ENCODE measurements around the gene SCAMP4. TPM values are rescaled to one million over a fixed set of nuclear protein-coding genes. Genes with fewer than 3 reads are reported as not detected.

Gene SCAMP4
- polyA plus RNA-seq, 2 of the 4 experiments (the other 2 are of a cell fraction): 7.6 to 63.0 TPM

- H3K9me3 ChIP-seq: no peaks in the 10 kb centered on the region
- ChIA-PET CTCF (no interaction called here), POLR2A (no interaction called here)
- no peak for ATAC-seq
- H3K27ac ChIP-seq: no peak overlapping the region
- H3K4me3 ChIP-seq: no peak overlapping the region
- no peak for DNase-seq (ENCODE audit: low read depth in 1 of 2, low spot score in 1 of 2)
- WGBS (ENCODE audit: missing lambda C conversion rate): 93% methylated on average over 3 of the region's 13 CpGs
- no peak for FAIRE-seq
- H3K4me2 ChIP-seq: no peak overlapping the region
- TF ChIP-seq MAFK (IDR thresholded peaks at IDR 0.05; ENCODE audit: partially characterized antibody) (no peak), E2F6 (IDR thresholded peaks at IDR 0.05; ENCODE audit: borderline replicate concordance, low read depth) (no peak), ZNF302 (CRISPR knock-in tag; IDR thresholded peaks at IDR 0.05) (no peak), CHD4 (IDR thresholded peaks at IDR 0.05; ENCODE audit: borderline replicate concordance) (no peak), BCL3 (IDR thresholded peaks at IDR 0.05) (no peak), RNF2 (IDR thresholded peaks at IDR 0.05; ENCODE audit: borderline replicate concordance, low read depth) (no peak), MAZ (IDR thresholded peaks at IDR 0.05; ENCODE audit: borderline replicate concordance, low read depth, low read length) (no peak), ZC3H11A (IDR thresholded peaks at IDR 0.05) (no peak), HOXB13 (CRISPR knock-in tag; IDR thresholded peaks at IDR 0.05; ENCODE audit: low read depth) (no peak), EHF (CRISPR knock-in tag; IDR thresholded peaks at IDR 0.05) (no peak), RAD21 (conservative IDR thresholded peaks at IDR 0.05 in 1 of 2, IDR thresholded peaks at IDR 0.05 in 1 of 2) (no peak), REST (IDR thresholded peaks at IDR 0.05) (no peak), ESRRA (IDR thresholded peaks at IDR 0.05; ENCODE audit: borderline replicate concordance, low read length) (no peak), NFE2L2 (conservative IDR thresholded peaks at IDR 0.05; ENCODE audit: low read length) (no peak), USF2 (IDR thresholded peaks at IDR 0.05) (no peak)
- H3K4me1 ChIP-seq: peaks cover 15% of the 10 kb centered on the region; the same call in 1 of the 3 replicates
Observed at GRCh38 chr19:1908364-1908678, 3.1 kb downstream of the SCAMP4 start.

- Histone ChIP-seq H3K4me1 (peaks cover 13% of the 10 kb centered on the region; the same call in 1 of the 3 replicates), H3K4me3 (no peak overlapping the region), H3K27ac (no peak overlapping the region), H3K9me3 (no peaks in the 10 kb centered on the region), H3K4me2 (no peak overlapping the region)
- ChIA-PET POLR2A (no interaction called here), CTCF (interaction anchor here (0.9 to 3.2 kb wide), 3 partner anchors 12 to 727 kb away, joined by 3 to 14 read pairs (median 3); no protein-coding TSS in a partner anchor)
- DNase-seq (ENCODE audit: low read depth in 1 of 2, low spot score in 1 of 2) (no peak), FAIRE-seq (no peak), ATAC-seq (no peak)
- 90% methylated on average over 8 of the region's 10 CpGs for WGBS (ENCODE audit: missing lambda C conversion rate)
- TF ChIP-seq BCL3 (IDR thresholded peaks at IDR 0.05) (no peak), ATOH8 (CRISPR knock-in tag; IDR thresholded peaks at IDR 0.05; ENCODE audit: low read depth) (no peak), RCOR1 (IDR thresholded peaks at IDR 0.05; ENCODE audit: low read depth, low read length) (no peak), BHLHE40 (IDR thresholded peaks at IDR 0.05; ENCODE audit: low read depth, low read length) (no peak), ELK1 (IDR thresholded peaks at IDR 0.05; ENCODE audit: low read depth, low read length) (no peak), NFE2L2 (conservative IDR thresholded peaks at IDR 0.05; ENCODE audit: low read length) (no peak), SREBF2 (IDR thresholded peaks at IDR 0.05) (no peak), POLR2A (IDR thresholded peaks at IDR 0.05; ENCODE audit: low read length) (no peak), MYC (IDR thresholded peaks at IDR 0.05; ENCODE audit: borderline replicate concordance, low read length) (no peak), HMGXB4 (CRISPR knock-in tag; IDR thresholded peaks at IDR 0.05; ENCODE audit: borderline replicate concordance) (no peak), CHD2 (IDR thresholded peaks at IDR 0.05; ENCODE audit: low read length, partially characterized antibody) (no peak), HOXA7 (CRISPR knock-in tag; IDR thresholded peaks at IDR 0.05) (no peak), CBX2 (IDR thresholded peaks at IDR 0.05; ENCODE audit: borderline replicate concordance, low read depth) (no peak)
Observed at GRCh38 chr19:1909761-1910080, 4.5 kb downstream of the SCAMP4 start.

Data from A549 (cell line).